ENCODE results near the gene BTBD8. TPM values are rescaled to one million over a fixed set of nuclear protein-coding genes. Genes with fewer than 3 reads are reported as not detected.

The BTBD8 gene
- total and polyA plus RNA-seq, 2 of the 4 experiments (the other 2 are of a cell fraction): 0.94 to 2.0 TPM

DNA sequence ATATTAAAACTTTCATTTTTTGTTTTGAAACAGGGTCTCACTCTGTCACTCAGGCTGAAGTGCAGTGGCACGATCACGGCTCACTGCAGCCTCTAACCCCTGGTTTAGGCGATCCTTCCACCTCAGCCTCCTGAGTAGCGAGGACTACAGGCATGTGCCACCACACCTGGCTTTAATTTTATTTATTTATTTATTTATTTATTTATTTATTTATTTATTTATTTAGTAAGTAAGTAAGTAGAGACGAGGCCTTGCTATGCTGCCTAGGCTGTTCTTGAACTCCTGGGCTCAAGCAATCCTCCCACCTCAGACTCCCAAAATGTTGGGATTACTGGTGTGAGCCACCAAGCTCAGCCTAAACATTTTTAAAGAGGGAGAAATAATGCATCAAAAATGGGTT, 3.8 kb upstream of the BTBD8 start:
- ChIA-PET CTCF (no interaction called here), POLR2A (ENCODE audit: unreplicated experiment) (no interaction called here)
- no TSS peak for BruUV-seq (replicated peaks)
- Histone ChIP-seq H2BK5ac (ENCODE audit: low read depth, low read length, poor library complexity, severe bottlenecking) (no peak overlapping the region), H4K20me1 (ENCODE audit: insufficient read depth, low read length) (no peaks in the 10 kb centered on the region), H2BK20ac (ENCODE audit: low read depth, low read length) (no peak overlapping the region), H2BK120ac (ENCODE audit: low read depth, low read length) (no peak overlapping the region), H3K27ac (ENCODE audit: insufficient read depth, low read length) (no peak overlapping the region), H3K79me1 (ENCODE audit: low read depth in 1 of 2, low read length in 2 of 2) (peaks cover 0 to 10% of the 10 kb centered on the region in 2 experiments; a peak in 1 of 4 replicates), H3K4me3 (ENCODE audit: insufficient read depth, low read depth, low read length) (no peak overlapping the region), H3K4me2 (ENCODE audit: low read depth, low read length) (no peak overlapping the region), H3K27me3 (ENCODE audit: control insufficient read depth, insufficient read depth, low read length) (no peaks in the 10 kb centered on the region), H4K5ac (ENCODE audit: low read depth, low read length) (no peak overlapping the region), H3K23ac (ENCODE audit: low read depth, low read length) (no peak overlapping the region; the same call in 1 of the 2 replicates), H3K36me3 (ENCODE audit: control insufficient read depth, insufficient read depth, low read length) (no peaks in the 10 kb centered on the region), H2AK5ac (ENCODE audit: low read depth, low read length) (no peak overlapping the region), H2AFZ (replicated peaks; ENCODE audit: low read length, poor library complexity) (no peak overlapping the region), H2BK15ac (ENCODE audit: low read depth, low read length) (no peak overlapping the region), H3K56ac (ENCODE audit: extremely low read depth, insufficient read depth, low read length) (no peak overlapping the region), H3K4ac (ENCODE audit: low read depth, low read length) (no peak overlapping the region), H3K14ac (replicated peaks; ENCODE audit: low read depth, low read length) (no peak overlapping the region), H3K9ac (ENCODE audit: low read depth, low read length) (no peak overlapping the region), H4K91ac (ENCODE audit: insufficient read depth, low read depth, low read length) (no peak overlapping the region), H3K9me1 (ENCODE audit: insufficient read depth, low read length) (no peaks in the 10 kb centered on the region), H3K9me3 (ENCODE audit: control insufficient read depth, insufficient read depth, low read length) (no peaks in the 10 kb centered on the region), H3K18ac (ENCODE audit: low read depth, low read length) (no peak overlapping the region), H3K4me1 (ENCODE audit: control insufficient read depth, insufficient read depth, low read length) (no peaks in the 10 kb centered on the region), H4K8ac (ENCODE audit: low read depth in 2 of 2, low read length in 2 of 2) (no peak overlapping the region), H2AK9ac (replicated peaks; ENCODE audit: low read depth, low read length, poor library complexity) (no peak overlapping the region)
- no peak for DNase-seq
- in situ Hi-C loops (cut with MboI; ENCODE audit: low sequenced_read_pairs) (no loop called here), intact Hi-C loops (cut with micrococcal nuclease) (no loop called here), dilution Hi-C loops (cut with HindIII; ENCODE audit: low sequenced_read_pairs, unreplicated experiment) (no loop called here)
- ATAC-seq (ENCODE audit: low read depth): no peak
- no CpG with 5 or more reads among the region's 5 CpGs for WGBS, 2 experiments (ENCODE audit: extremely low coverage in 2 of 2, insufficient read length in 1 of 2)
- TF ChIP-seq MAZ (IDR thresholded peaks at IDR 0.05; ENCODE audit: borderline replicate concordance, low read depth, low read length) (no peak), RCOR1 (IDR thresholded peaks at IDR 0.05; ENCODE audit: insufficient replicate concordance, low read length) (no peak), NFE2L2 (IDR thresholded peaks at IDR 0.05; ENCODE audit: low read depth, low read length) (no peak), BHLHE40 (IDR thresholded peaks at IDR 0.05; ENCODE audit: low read depth, low read length) (no peak), CHD1 (IDR thresholded peaks at IDR 0.05; ENCODE audit: low read depth, low read length) (no peak), POLR2A (IDR thresholded peaks at IDR 0.05; ENCODE audit: low read depth, low read length) (no peak), CEBPB (IDR thresholded peaks at IDR 0.05; ENCODE audit: low read depth, low read length) (no peak), FOS (IDR thresholded peaks at IDR 0.05; ENCODE audit: low read depth, low read length) (no peak), RAD21 (IDR thresholded peaks at IDR 0.05; ENCODE audit: low read length) (no peak), SMC3 (IDR thresholded peaks at IDR 0.05; ENCODE audit: low read depth, low read length) (no peak), MAFK (IDR thresholded peaks at IDR 0.05; ENCODE audit: low read depth, low read length) (no peak), MXI1 (IDR thresholded peaks at IDR 0.05; ENCODE audit: borderline replicate concordance, low read depth, low read length) (no peak), RFX5 (IDR thresholded peaks at IDR 0.05; ENCODE audit: low read depth, low read length) (no peak)
- TF ChIP-seq, protein P1, sequence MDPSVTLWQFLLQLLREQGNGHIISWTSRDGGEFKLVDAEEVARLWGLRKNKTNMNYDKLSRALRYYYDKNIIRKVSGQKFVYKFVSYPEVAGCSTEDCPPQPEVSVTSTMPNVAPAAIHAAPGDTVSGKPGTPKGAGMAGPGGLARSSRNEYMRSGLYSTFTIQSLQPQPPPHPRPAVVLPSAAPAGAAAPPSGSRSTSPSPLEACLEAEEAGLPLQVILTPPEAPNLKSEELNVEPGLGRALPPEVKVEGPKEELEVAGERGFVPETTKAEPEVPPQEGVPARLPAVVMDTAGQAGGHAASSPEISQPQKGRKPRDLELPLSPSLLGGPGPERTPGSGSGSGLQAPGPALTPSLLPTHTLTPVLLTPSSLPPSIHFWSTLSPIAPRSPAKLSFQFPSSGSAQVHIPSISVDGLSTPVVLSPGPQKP (IDR thresholded peaks at IDR 0.05; ENCODE audit: borderline replicate concordance, low read depth, low read length): no peak
- TF ChIP-seq, protein P2, sequence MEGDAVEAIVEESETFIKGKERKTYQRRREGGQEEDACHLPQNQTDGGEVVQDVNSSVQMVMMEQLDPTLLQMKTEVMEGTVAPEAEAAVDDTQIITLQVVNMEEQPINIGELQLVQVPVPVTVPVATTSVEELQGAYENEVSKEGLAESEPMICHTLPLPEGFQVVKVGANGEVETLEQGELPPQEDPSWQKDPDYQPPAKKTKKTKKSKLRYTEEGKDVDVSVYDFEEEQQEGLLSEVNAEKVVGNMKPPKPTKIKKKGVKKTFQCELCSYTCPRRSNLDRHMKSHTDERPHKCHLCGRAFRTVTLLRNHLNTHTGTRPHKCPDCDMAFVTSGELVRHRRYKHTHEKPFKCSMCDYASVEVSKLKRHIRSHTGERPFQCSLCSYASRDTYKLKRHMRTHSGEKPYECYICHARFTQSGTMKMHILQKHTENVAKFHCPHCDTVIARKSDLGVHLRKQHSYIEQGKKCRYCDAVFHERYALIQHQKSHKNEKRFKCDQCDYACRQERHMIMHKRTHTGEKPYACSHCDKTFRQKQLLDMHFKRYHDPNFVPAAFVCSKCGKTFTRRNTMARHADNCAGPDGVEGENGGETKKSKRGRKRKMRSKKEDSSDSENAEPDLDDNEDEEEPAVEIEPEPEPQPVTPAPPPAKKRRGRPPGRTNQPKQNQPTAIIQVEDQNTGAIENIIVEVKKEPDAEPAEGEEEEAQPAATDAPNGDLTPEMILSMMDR (conservative IDR thresholded peaks at IDR 0.05; ENCODE audit: low read depth, low read length): no peak
- TF ChIP-seq, protein P3, sequence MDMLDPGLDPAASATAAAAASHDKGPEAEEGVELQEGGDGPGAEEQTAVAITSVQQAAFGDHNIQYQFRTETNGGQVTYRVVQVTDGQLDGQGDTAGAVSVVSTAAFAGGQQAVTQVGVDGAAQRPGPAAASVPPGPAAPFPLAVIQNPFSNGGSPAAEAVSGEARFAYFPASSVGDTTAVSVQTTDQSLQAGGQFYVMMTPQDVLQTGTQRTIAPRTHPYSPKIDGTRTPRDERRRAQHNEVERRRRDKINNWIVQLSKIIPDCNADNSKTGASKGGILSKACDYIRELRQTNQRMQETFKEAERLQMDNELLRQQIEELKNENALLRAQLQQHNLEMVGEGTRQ (IDR thresholded peaks at IDR 0.05; ENCODE audit: low read depth, low read length): no peak

All from IMR-90 (cell line).